Fibroblast of peridontal ligament (primary cell): Measurements from ENCODE around the gene OSMR.
A peak's percentile ranks its signal among the peaks of the same experiment; 100 is the strongest.

Experiments used
- DNase-seq: peaks from one replicate; pipeline ENCODE4 v3.0.0-alpha.2; 2010; ENCODE audit errors: extremely low read depth

The OSMR gene

GRCh38 chr5:38925154-38925925 is 79.5 kb downstream of the OSMR start:
- DNase-seq = peak; percentile 80

- no peak for DNase-seq
Observed at GRCh38 chr5:38926121-38926520, 80.3 kb downstream of the OSMR start.

- no peak for DNase-seq
Observed at GRCh38 chr5:38927470-38927869, 81.7 kb downstream of the OSMR start.

GRCh38 chr5:38929838-38930237 is 84.0 kb downstream of the OSMR start:
- no peak for DNase-seq

GRCh38 chr5:38931731-38932130 is 85.9 kb downstream of the OSMR start:
- peak; percentile 24 for DNase-seq

GRCh38 chr5:38932854-38933408 is 87.1 kb downstream of the OSMR start:
- no peak for DNase-seq

- no peak for DNase-seq
Observed at GRCh38 chr5:38935437-38935836, 89.6 kb downstream of the OSMR start.

GRCh38 chr5:38936269-38936668 is 90.5 kb downstream of the OSMR start:
- DNase-seq = no peak

GRCh38 chr5:38938424-38938823 is 92.6 kb downstream of the OSMR start:
- DNase-seq = peak; percentile 69

- no peak for DNase-seq
Observed at GRCh38 chr5:38938973-38939372, 93.2 kb downstream of the OSMR start.

- DNase-seq = no peak
Observed at GRCh38 chr5:38940230-38940858, 94.5 kb downstream of the OSMR start.

- DNase-seq = no peak
Observed at GRCh38 chr5:38941912-38942311, 96.1 kb downstream of the OSMR start.

- DNase-seq = no peak
Observed at GRCh38 chr5:38944282-38944681, 98.5 kb downstream of the OSMR start.

GRCh38 chr5:38948501-38948900 is 102.7 kb downstream of the OSMR start:
- peak; percentile 71 for DNase-seq

- DNase-seq = no peak
Observed at GRCh38 chr5:38953426-38954012, 107.7 kb downstream of the OSMR start.

GRCh38 chr5:38961691-38962090 is 115.9 kb downstream of the OSMR start:
- DNase-seq = peak; percentile 51

- no peak for DNase-seq
Observed at GRCh38 chr5:38968665-38969064, 122.9 kb downstream of the OSMR start.

GRCh38 chr5:38978036-38978435 is 132.2 kb downstream of the OSMR start:
- no peak for DNase-seq

GRCh38 chr5:38979535-38979934 is 133.7 kb downstream of the OSMR start:
- DNase-seq = no peak
